Lower leg skin (tissue), 4 donors: ENCODE data around the gene TMEM37. TPM values are rescaled to one million over a fixed set of nuclear protein-coding genes. Genes with fewer than 3 reads are reported as not detected.
A peak's percentile ranks its signal among the peaks of the same experiment; 100 is the strongest.

Experiments
- DNase-seq, 2 donors: peaks; one replicate each; pipeline ENCODE4 v3.0.0-alpha.2; 2019; ENCODE audit warnings: low spot score in 2 of 2
- H3K4me3 ChIP-seq: fragments of 200-600 bp; sonication (generic); 2 replicates; pipeline ENCODE4 v1.5.1; 2017; ENCODE audit warnings: mild to moderate bottlenecking, low read depth; ENCODE audit not compliant: poor library complexity, severe bottlenecking
- POLR2A ChIP-seq, 2 donors: fragments of 450-650 bp; IDR thresholded peaks; one replicate each; pipeline ENCODE4 v1.6.1; 2016 to 2017; ENCODE audit warnings: antibody characterized with exemption in 2 of 2, mild to moderate bottlenecking in 1 of 2, moderate library complexity in 1 of 2
- WGBS, 2 donors: methylation state at CpG; one replicate each; pipeline ENCODE4 v1.1.5; 2018; 5-methylcytosine and 5-hydroxymethylcytosine counted together
- intact Hi-C: fragments of 100-400 bp; cut with DNase I; formaldehyde crosslinking; loops from one replicate; pipeline ENCODE4 v1.15.0; 2023; ENCODE audit warnings: low total_unique reads
- total RNA-seq, 4 donors: library from RNA; depleted of rRNA; stranded (reverse); fragments of >200 nt; gene quantifications; one replicate each; pipeline ENCODE4 v1.1.0, GENCODE V29; 2016
- TF ChIP-seq, protein P1 (sequence below), 3 donors: fragments of 450-650 bp; IDR thresholded peaks; one replicate each; pipeline ENCODE4 v1.5.1; 2016; ENCODE audit warnings: antibody characterized with exemption in 3 of 3, mild to moderate bottlenecking in 3 of 3, moderate library complexity in 2 of 3

TMEM37 gene
- total RNA-seq, 4 donors from 2014 or later, result 2.8 to 8.7 (median 6.8) TPM

DNA sequence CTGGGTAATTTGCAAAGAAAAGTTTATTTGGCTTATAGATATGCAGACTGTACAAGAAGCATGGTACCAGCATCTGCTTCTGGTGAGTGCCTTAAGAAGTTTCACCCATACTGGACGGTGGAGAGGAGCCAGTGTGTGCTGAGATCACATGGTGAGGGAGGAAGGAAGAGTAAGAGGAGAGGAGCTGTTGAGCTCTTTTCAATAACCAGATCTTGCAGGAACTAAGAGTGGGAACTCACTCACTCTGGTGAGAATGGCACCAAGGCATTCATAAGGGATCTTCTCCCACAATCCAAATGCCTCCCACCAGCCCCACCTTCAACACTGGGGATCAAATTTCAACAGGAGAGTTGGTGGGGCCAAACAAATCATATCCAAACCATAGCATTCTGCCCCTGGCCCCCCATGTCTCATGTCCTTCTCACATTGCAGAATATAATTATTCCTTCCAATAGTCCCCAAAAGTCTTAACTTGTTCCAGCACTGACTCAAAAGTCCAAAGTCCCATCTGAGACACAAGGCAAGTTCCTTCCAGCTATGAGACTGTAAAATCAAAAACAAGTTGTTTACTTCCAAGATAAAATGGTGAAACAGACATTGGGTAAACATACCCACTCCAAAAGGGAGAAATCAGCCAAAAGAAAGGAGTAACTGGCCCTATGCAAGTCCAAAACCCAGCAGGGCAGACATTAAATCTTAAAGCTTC lies 11.7 kb upstream of the TMEM37 start:
- TF ChIP-seq POLR2A (IDR thresholded peaks at IDR 0.05), result no peak
- DNase-seq, result peak in 1 of 2 donors; percentile 60
- intact Hi-C loops, result no loop called here
- WGBS, 2 donors, result 55 to 57% methylated on average over 1 of the region's 1 CpG
- H3K4me3 ChIP-seq, result no peak overlapping the region

GRCh38 chr2:119421304-119421703 lies 10.3 kb upstream of the TMEM37 start:
- DNase-seq, result peak in 1 of 2 donors; percentile 14
- intact Hi-C loops, result no loop called here
- no peak for TF ChIP-seq POLR2A (IDR thresholded peaks at IDR 0.05)
- TF ChIP-seq, protein P1, sequence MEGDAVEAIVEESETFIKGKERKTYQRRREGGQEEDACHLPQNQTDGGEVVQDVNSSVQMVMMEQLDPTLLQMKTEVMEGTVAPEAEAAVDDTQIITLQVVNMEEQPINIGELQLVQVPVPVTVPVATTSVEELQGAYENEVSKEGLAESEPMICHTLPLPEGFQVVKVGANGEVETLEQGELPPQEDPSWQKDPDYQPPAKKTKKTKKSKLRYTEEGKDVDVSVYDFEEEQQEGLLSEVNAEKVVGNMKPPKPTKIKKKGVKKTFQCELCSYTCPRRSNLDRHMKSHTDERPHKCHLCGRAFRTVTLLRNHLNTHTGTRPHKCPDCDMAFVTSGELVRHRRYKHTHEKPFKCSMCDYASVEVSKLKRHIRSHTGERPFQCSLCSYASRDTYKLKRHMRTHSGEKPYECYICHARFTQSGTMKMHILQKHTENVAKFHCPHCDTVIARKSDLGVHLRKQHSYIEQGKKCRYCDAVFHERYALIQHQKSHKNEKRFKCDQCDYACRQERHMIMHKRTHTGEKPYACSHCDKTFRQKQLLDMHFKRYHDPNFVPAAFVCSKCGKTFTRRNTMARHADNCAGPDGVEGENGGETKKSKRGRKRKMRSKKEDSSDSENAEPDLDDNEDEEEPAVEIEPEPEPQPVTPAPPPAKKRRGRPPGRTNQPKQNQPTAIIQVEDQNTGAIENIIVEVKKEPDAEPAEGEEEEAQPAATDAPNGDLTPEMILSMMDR (IDR thresholded peaks at IDR 0.05), result no peak
- WGBS, 2 donors, result 100% methylated on average over 1 of the region's 1 CpG
- H3K4me3 ChIP-seq, result no peak overlapping the region

- TF ChIP-seq, protein P1 (IDR thresholded peaks at IDR 0.05), result no peak
- TF ChIP-seq POLR2A (IDR thresholded peaks at IDR 0.05), result no peak
- no peak overlapping the region for H3K4me3 ChIP-seq
- no peak for DNase-seq
- intact Hi-C loops, result no loop called here
Measured at GRCh38 chr2:119421741-119422140, 9.9 kb upstream of the TMEM37 start.

GRCh38 chr2:119422360-119423107 lies 9.1 kb upstream of the TMEM37 start:
- intact Hi-C loops, result no loop called here
- DNase-seq, result peak in 1 of 2 donors; percentile 31
- WGBS, 2 donors, result 79 to 88% methylated on average over 7 of the region's 7 CpGs
- TF ChIP-seq, protein P1 (IDR thresholded peaks at IDR 0.05), result no peak
- no peak for TF ChIP-seq POLR2A (IDR thresholded peaks at IDR 0.05)
- H3K4me3 ChIP-seq, result no peak overlapping the region

DNA sequence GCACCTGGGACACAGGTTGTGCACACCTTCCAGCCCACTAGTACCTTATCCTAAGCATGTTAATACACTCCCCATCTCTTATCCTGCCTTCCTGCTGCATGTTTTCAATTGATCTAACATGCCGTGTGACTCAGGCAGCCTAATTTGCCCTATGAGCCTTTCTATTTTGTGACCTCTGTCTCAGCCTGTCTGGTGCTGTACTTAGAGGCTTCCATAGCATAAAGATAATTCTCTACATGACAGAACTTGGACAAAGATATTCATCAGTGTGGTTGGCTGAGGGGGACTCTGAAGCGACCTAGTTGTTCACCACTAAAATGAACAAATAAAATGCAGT lies 8.6 kb upstream of the TMEM37 start:
- TF ChIP-seq, protein P1 (IDR thresholded peaks at IDR 0.05), result no peak
- TF ChIP-seq POLR2A (IDR thresholded peaks at IDR 0.05), result no peak
- peak in 1 of 2 donors; percentile 34 for DNase-seq
- intact Hi-C loops, result no loop called here
- no peak overlapping the region for H3K4me3 ChIP-seq
- 58 to 60% methylated on average over 2 of the region's 2 CpGs for WGBS, 2 donors

DNA sequence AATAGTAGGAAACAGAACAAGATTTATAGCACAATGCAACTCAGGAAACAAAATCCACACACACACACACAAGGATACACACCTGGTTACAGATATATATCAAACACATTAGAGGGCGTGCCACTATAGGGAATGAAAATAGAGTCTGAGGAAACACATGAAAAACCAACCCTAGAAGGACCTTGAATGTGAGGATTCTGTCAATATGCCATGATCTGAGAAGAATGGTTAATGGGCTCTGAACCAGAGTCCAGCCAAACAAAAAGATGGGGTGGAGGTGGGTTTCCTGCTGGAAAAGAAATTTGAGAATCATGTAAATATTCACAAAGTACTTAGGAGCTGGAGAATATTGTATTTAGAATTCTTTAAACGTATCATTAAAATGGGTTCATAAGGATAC lies 7.8 kb upstream of the TMEM37 start:
- DNase-seq, result no peak
- intact Hi-C loops, result no loop called here
- TF ChIP-seq, protein P1 (IDR thresholded peaks at IDR 0.05), result no peak
- TF ChIP-seq POLR2A (IDR thresholded peaks at IDR 0.05), result no peak
- H3K4me3 ChIP-seq, result no peak overlapping the region
- WGBS, 2 donors, result 68 to 73% methylated on average over 2 of the region's 2 CpGs
